Measurements from ENCODE around the gene RBP3.

Gene RBP3

DNA sequence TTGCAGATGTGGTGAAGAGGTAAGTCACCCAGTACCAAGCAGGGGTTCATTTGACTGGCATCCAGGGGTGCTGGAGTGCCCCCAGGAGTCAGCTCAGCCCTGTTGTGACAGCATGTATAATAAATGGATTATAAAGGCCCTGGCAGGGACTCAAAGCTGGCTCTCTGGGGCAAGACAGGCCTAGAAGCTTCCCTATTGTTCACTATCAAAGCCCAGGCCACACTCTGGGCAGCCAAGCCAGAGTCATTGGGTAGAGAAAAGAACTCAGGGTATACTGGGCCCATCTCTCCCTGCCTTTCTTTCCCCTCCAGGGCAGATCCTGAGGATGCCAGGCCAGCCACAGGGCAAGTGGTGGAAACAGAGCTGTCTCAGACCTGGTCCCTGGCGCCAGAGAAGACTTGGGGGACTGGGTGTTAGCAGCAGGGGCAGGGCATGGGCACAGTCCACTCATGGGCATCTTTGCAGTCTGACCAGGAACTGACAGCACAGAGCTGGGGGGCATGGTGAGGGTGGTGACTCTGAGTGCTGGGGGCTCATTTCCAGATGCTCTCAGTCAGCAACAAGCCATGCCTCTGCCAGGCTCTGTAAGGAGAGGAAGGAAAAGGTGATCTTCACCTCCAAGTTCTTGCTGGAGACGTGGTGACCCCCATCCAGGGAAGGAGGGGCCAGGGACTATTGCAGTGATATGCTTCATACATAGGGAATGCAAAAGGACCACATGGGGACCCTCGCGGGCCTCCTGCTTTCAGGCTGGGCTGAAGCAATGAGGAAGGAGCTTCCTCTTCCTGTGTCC lies 11.7 kb downstream of the RBP3 start:
- TF ChIP-seq CTCF (IDR thresholded peaks at IDR 0.05; ENCODE audit: low read length): no peak
- TF ChIP-seq EZH2phosphoT487 (IDR thresholded peaks at IDR 0.05; ENCODE audit: low read length): no peak
- no peak for TF ChIP-seq EZH2 (optimal IDR thresholded peaks at IDR 0.05; ENCODE audit: low read depth, low read length)

DNA sequence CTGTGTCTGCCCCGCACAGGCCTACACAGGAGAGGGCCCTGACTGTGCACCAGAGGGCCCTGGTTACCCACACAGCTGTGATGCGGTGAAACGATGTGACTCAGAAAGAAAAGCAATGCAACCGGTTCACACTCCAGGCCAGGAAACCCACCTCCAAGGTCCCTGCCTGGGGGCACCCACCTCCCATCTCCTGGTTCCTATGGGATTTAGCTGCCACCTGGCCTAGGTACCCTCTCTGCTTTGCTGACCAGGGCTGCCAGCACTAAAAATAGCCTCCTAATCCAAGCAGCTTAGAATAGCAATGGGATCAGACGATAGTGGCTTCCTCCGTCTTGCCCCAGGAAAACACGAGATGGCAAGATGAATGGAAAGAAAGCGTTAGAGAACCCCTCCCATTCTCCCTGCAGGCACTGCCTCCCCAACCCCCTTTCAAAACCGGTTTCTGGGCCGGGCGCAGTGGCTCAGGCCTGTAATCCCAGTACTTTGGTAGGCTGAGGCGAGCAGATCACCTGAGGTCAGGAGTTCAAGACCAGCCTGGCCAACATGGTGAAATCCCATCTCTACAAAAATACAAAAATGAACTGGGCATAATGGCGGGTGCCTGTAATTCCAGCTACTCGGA lies 12.4 kb downstream of the RBP3 start:
- no peaks in the 10 kb centered on the region for H3K79me2 ChIP-seq (ENCODE audit: low read length)
- no peaks in the 10 kb centered on the region for H3K9me3 ChIP-seq (replicated peaks; ENCODE audit: insufficient read depth, low read length)
- no peak overlapping the region for H3K27ac ChIP-seq (ENCODE audit: low read length)
- TF ChIP-seq CTCF (IDR thresholded peaks at IDR 0.05; ENCODE audit: low read length): no peak
- TF ChIP-seq EZH2 (optimal IDR thresholded peaks at IDR 0.05; ENCODE audit: low read depth, low read length): no peak
- no peak for TF ChIP-seq EZH2phosphoT487 (IDR thresholded peaks at IDR 0.05; ENCODE audit: low read length)
- H3K9me2 ChIP-seq (replicated peaks; ENCODE audit: insufficient read depth, low read length): no peaks in the 10 kb centered on the region
- H3K4me3 ChIP-seq (ENCODE audit: low read length): no peak overlapping the region
- H2AFZ ChIP-seq (ENCODE audit: low read length): no peak overlapping the region
- peaks cover 32% of the 10 kb centered on the region for H3K27me3 ChIP-seq (replicated peaks; ENCODE audit: insufficient read depth, low read length)
- no peak overlapping the region for H3K9ac ChIP-seq (ENCODE audit: low read length)
- no peak for DNase-seq
- no peaks in the 10 kb centered on the region for H3K4me1 ChIP-seq (ENCODE audit: low read length)
- H3F3A ChIP-seq (ENCODE audit: insufficient read depth, low read length): no peaks in the 10 kb centered on the region; the same call in 1 of the 2 replicates
- H3K36me3 ChIP-seq (replicated peaks; ENCODE audit: insufficient read depth, low read length): no peaks in the 10 kb centered on the region
- no peaks in the 10 kb centered on the region for H4K20me1 ChIP-seq (ENCODE audit: insufficient read depth, low read length)
- no peak overlapping the region for H3K4me2 ChIP-seq (ENCODE audit: low read depth, low read length)

More for the DNA sequence above, 11.7 kb downstream of the RBP3 start:
- Histone ChIP-seq H3K9ac (ENCODE audit: low read length) (no peak overlapping the region), H4K20me1 (ENCODE audit: insufficient read depth, low read length) (no peaks in the 10 kb centered on the region), H3F3A (ENCODE audit: insufficient read depth, low read length) (no peaks in the 10 kb centered on the region; the same call in 1 of the 2 replicates), H3K4me3 (ENCODE audit: low read length) (no peak overlapping the region), H3K4me1 (ENCODE audit: low read length) (no peaks in the 10 kb centered on the region), H3K9me2 (replicated peaks; ENCODE audit: insufficient read depth, low read length) (no peaks in the 10 kb centered on the region), H3K4me2 (ENCODE audit: low read depth, low read length) (no peak overlapping the region), H3K27me3 (replicated peaks; ENCODE audit: insufficient read depth, low read length) (peaks cover 25% of the 10 kb centered on the region), H3K36me3 (replicated peaks; ENCODE audit: insufficient read depth, low read length) (no peaks in the 10 kb centered on the region), H3K79me2 (ENCODE audit: low read length) (no peaks in the 10 kb centered on the region), H3K9me3 (replicated peaks; ENCODE audit: insufficient read depth, low read length) (no peaks in the 10 kb centered on the region), H3K27ac (ENCODE audit: low read length) (no peak overlapping the region), H2AFZ (ENCODE audit: low read length) (no peak overlapping the region)
- DNase-seq: no peak

GRCh38 chr10:47361293-47361692 lies 13.1 kb downstream of the RBP3 start:
- H3K36me3 ChIP-seq (replicated peaks; ENCODE audit: insufficient read depth, low read length): no peaks in the 10 kb centered on the region
- no peak overlapping the region for H2AFZ ChIP-seq (ENCODE audit: low read length)
- no peak overlapping the region for H3K4me3 ChIP-seq (ENCODE audit: low read length)
- TF ChIP-seq EZH2 (optimal IDR thresholded peaks at IDR 0.05; ENCODE audit: low read depth, low read length) (no peak), CTCF (IDR thresholded peaks at IDR 0.05; ENCODE audit: low read length) (peak; percentile 74), EZH2phosphoT487 (IDR thresholded peaks at IDR 0.05; ENCODE audit: low read length) (no peak)
- no peak overlapping the region for H3K4me2 ChIP-seq (ENCODE audit: low read depth, low read length)
- peak; percentile 18 for DNase-seq
- no peak overlapping the region for H3K9ac ChIP-seq (ENCODE audit: low read length)
- no peaks in the 10 kb centered on the region; the same call in 1 of the 2 replicates for H4K20me1 ChIP-seq (ENCODE audit: insufficient read depth, low read length)
- no peaks in the 10 kb centered on the region; the same call in 1 of the 2 replicates for H3F3A ChIP-seq (ENCODE audit: insufficient read depth, low read length)
- no peaks in the 10 kb centered on the region for H3K79me2 ChIP-seq (ENCODE audit: low read length)
- H3K27ac ChIP-seq (ENCODE audit: low read length): no peak overlapping the region
- H3K9me3 ChIP-seq (replicated peaks; ENCODE audit: insufficient read depth, low read length): no peaks in the 10 kb centered on the region
- H3K4me1 ChIP-seq (ENCODE audit: low read length): no peaks in the 10 kb centered on the region
- H3K27me3 ChIP-seq (replicated peaks; ENCODE audit: insufficient read depth, low read length): peaks cover 40% of the 10 kb centered on the region
- H3K9me2 ChIP-seq (replicated peaks; ENCODE audit: insufficient read depth, low read length): no peaks in the 10 kb centered on the region
